H9 (cell line): ENCODE data around the gene CD300C. TPM values are rescaled to one million over a fixed set of nuclear protein-coding genes. Genes with fewer than 3 reads are reported as not detected.

ENCODE experiments used
- DNase-seq: peaks from one replicate; pipeline ENCODE4 v3.0.0-alpha.2; 2017
- H2AFZ ChIP-seq: one replicate; pipeline ENCODE4 v1.6.1; 2013; ENCODE audit warnings: mild to moderate bottlenecking, low read length, control low read depth, moderate library complexity
- H2AK5ac ChIP-seq: 2 replicates; pipeline ENCODE4 v1.6.1; 2013; ENCODE audit warnings: low read length, control low read depth, mixed read lengths; ENCODE audit not compliant: insufficient read length
- H2BK120ac ChIP-seq: one replicate; pipeline ENCODE4 v1.6.1; 2013; ENCODE audit warnings: low read depth, mild to moderate bottlenecking, low read length, control low read depth, inconsistent platforms; ENCODE audit not compliant: poor library complexity, severe bottlenecking
- H2BK12ac ChIP-seq: 2 replicates; pipeline ENCODE4 v1.6.1; 2013; ENCODE audit warnings: low read length, control low read depth, mixed read lengths, low read depth; ENCODE audit not compliant: insufficient read length
- H2BK15ac ChIP-seq: 2 replicates; pipeline ENCODE4 v1.6.1; 2013; ENCODE audit warnings: low read depth, low read length, control low read depth
- H2BK20ac ChIP-seq: one replicate; pipeline ENCODE4 v1.6.1; 2013; ENCODE audit warnings: low read depth, mild to moderate bottlenecking, low read length, control low read depth, inconsistent platforms; ENCODE audit not compliant: poor library complexity, severe bottlenecking
- H2BK5ac ChIP-seq: 2 replicates; pipeline ENCODE4 v1.6.1; 2013; ENCODE audit warnings: low read length, control low read depth, mixed read lengths; ENCODE audit not compliant: insufficient read length
- H3K14ac ChIP-seq: 2 replicates; pipeline ENCODE4 v1.6.1; 2013; ENCODE audit warnings: low read length, control low read depth; ENCODE audit not compliant: insufficient read depth
- H3K18ac ChIP-seq: 2 replicates; pipeline ENCODE4 v1.6.1; 2013; ENCODE audit warnings: low read depth, mild to moderate bottlenecking, mixed read lengths, low read length, control low read depth; ENCODE audit not compliant: insufficient read length
- H3K23ac ChIP-seq: 2 replicates; pipeline ENCODE4 v1.6.1; 2013; ENCODE audit warnings: low read length, control low read depth, mixed read lengths, low read depth; ENCODE audit not compliant: insufficient read length
- H3K23me2 ChIP-seq: 2 replicates; pipeline ENCODE4 v1.6.1; 2013; ENCODE audit warnings: low read depth, mild to moderate bottlenecking, mixed read lengths, low read length, control low read depth; ENCODE audit not compliant: insufficient read length, poor library complexity, severe bottlenecking
- H3K27ac ChIP-seq: 2 replicates; pipeline ENCODE4 v1.5.1; 2013; ENCODE audit warnings: low read length, control low read depth, mixed read lengths, low read depth; ENCODE audit not compliant: insufficient read length
- H3K27me3 ChIP-seq: 2 replicates; pipeline ENCODE4 v1.6.1; 2013; ENCODE audit warnings: low read length, control low read depth, inconsistent platforms; ENCODE audit not compliant: insufficient read depth
- H3K4ac ChIP-seq: 2 replicates; pipeline ENCODE4 v1.6.1; 2013; ENCODE audit warnings: low read depth, mild to moderate bottlenecking, control low read depth, inconsistent platforms, low read length, moderate library complexity
- H3K4me1 ChIP-seq: 2 replicates; pipeline ENCODE4 v1.6.1; 2013; ENCODE audit warnings: low read length, control low read depth, inconsistent platforms; ENCODE audit not compliant: insufficient read depth
- H3K4me2 ChIP-seq: 2 replicates; pipeline ENCODE4 v1.6.1; 2013; ENCODE audit warnings: low read length, control low read depth, mixed read lengths; ENCODE audit not compliant: insufficient read length, insufficient read depth
- H3K56ac ChIP-seq: 2 replicates; pipeline ENCODE4 v1.6.1; 2013; ENCODE audit warnings: low read depth, mild to moderate bottlenecking, mixed read lengths, low read length, control low read depth; ENCODE audit not compliant: insufficient read length
- H3K79me1 ChIP-seq: 2 replicates; pipeline ENCODE4 v1.6.1; 2013; ENCODE audit warnings: low read depth, mild to moderate bottlenecking, moderate library complexity, low read length, control low read depth, inconsistent platforms; ENCODE audit not compliant: insufficient read depth, poor library complexity, severe bottlenecking
- H3K79me2 ChIP-seq: 2 replicates; pipeline ENCODE4 v1.6.1; 2013; ENCODE audit warnings: low read length, control low read depth, inconsistent platforms; ENCODE audit not compliant: insufficient read depth
- H3K9ac ChIP-seq: 2 replicates; pipeline ENCODE4 v1.6.1; 2013; ENCODE audit warnings: low read length, control low read depth, mixed read lengths; ENCODE audit not compliant: insufficient read length; ENCODE audit errors: extremely low read depth
- H3K9me3 ChIP-seq: one replicate; pipeline ENCODE4 v1.6.1; 2013; ENCODE audit warnings: low read depth, low read length, inconsistent platforms; ENCODE audit not compliant: control insufficient read depth
- H3T11ph ChIP-seq: one replicate; pipeline ENCODE4 v1.6.1; 2013; ENCODE audit warnings: mild to moderate bottlenecking, low read length, control low read depth, inconsistent platforms
- H4K20me1 ChIP-seq: one replicate; pipeline ENCODE4 v1.6.1; 2013; ENCODE audit not compliant: control insufficient read depth, insufficient read length, insufficient read depth
- H4K5ac ChIP-seq: 2 replicates; pipeline ENCODE4 v1.6.1; 2013; ENCODE audit warnings: low read depth, mild to moderate bottlenecking, mixed read lengths, low read length, control low read depth; ENCODE audit not compliant: insufficient read length
- H4K8ac ChIP-seq: replicated peaks from 2 replicates; pipeline ENCODE4 v1.6.1; 2013; ENCODE audit warnings: low read length, control low read depth, mixed read lengths, low read depth; ENCODE audit not compliant: insufficient read length
- H4K91ac ChIP-seq: 2 replicates; pipeline ENCODE4 v1.6.1; 2013; ENCODE audit warnings: low read depth, mild to moderate bottlenecking, moderate library complexity, mixed read lengths, low read length, control low read depth; ENCODE audit not compliant: insufficient read length
- H3K27ac Mint-ChIP-seq, 3 experiments: 2 replicates in 2 of 3; 3 replicates in 1 of 3; pipeline ENCODE4 v1.8.0; 2020 to 2021; ENCODE audit warnings: mixed read lengths in 3 of 3, mild to moderate bottlenecking in 1 of 3, moderate library complexity in 1 of 3
- H3K27me3 Mint-ChIP-seq: 2 replicates; pipeline ENCODE4 v1.8.0; 2021; ENCODE audit warnings: low read depth, mild to moderate bottlenecking, moderate library complexity, mixed read lengths
- H3K36me3 Mint-ChIP-seq, 3 experiments: 2 replicates in 2 of 3; 3 replicates in 1 of 3; pipeline ENCODE4 v1.8.0; 2020 to 2021; ENCODE audit warnings: low read depth in 3 of 3, mixed read lengths in 3 of 3; ENCODE audit not compliant: insufficient read depth in 1 of 3
- H3K4me1 Mint-ChIP-seq, 2 experiments: 2 replicates each; pipeline ENCODE4 v1.8.0; 2020; ENCODE audit warnings: mixed read lengths in 2 of 2
- H3K4me3 Mint-ChIP-seq, 2 experiments: 2 replicates in 1 of 2; 3 replicates in 1 of 2; pipeline ENCODE4 v1.8.0; 2020 to 2021; ENCODE audit warnings: mild to moderate bottlenecking in 2 of 2, mixed read lengths in 2 of 2, moderate library complexity in 1 of 2
- H3K9me3 Mint-ChIP-seq, 2 experiments: 2 replicates in 1 of 2; 3 replicates in 1 of 2; pipeline ENCODE4 v1.8.0; 2020; ENCODE audit warnings: mild to moderate bottlenecking in 2 of 2, mixed read lengths in 2 of 2, moderate library complexity in 1 of 2
- WGBS: extraction: QIAGEN DNeasy Blood & Tissue Kit; methylation state at CpG from one replicate; pipeline ENCODE4 v1.1.7; 2013; ENCODE audit warnings: missing lambda C conversion rate, low lambda C conversion rate, mixed read lengths; ENCODE audit not compliant: insufficient read length; ENCODE audit errors: extremely low coverage; 5-methylcytosine and 5-hydroxymethylcytosine counted together
- total RNA-seq: library from RNA; stranded (reverse); gene quantifications from 2 replicates; pipeline ENCODE4 v1.2.1, GENCODE V29; 2021
- TF ChIP-seq, protein P1 (sequence below): fragments of 200-600 bp; sonication (generic); conservative IDR thresholded peaks from 3 replicates; pipeline ENCODE4 v1.8.0; 2021; ENCODE audit warnings: antibody characterized with exemption, mild to moderate bottlenecking

Gene CD300C
- total RNA-seq, 1 experiment from 2014 or later, result not detected

DNA sequence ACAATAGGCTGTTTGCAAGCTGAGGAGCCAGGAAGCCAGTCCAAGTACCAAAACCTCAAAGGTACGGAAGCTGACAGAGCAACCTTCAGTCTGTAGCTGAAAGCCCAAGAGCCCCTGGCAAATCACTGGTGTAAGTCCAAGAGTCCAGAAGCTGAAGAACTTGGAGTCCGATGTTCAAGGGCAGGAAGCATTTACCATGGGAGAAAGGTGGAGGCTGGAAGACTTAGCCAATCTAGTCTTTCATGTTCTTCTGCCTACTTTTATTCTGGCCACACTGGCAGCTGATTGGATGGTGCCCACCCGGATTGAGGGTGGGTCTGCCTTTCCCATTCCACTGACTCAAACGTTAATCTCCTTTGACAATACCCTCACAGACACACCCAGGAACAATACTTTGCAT lies 30.0 kb downstream of the CD300C start:
- no peak overlapping the region for H3K56ac ChIP-seq
- H3K23ac ChIP-seq, result no peak overlapping the region
- H2BK5ac ChIP-seq, result no peak overlapping the region
- 0 out of 2 replicates have a peak, but pooled peaks cover 1% of the 10 kb centered on the region for H3K27me3 ChIP-seq
- H2BK15ac ChIP-seq, result no peak overlapping the region
- H3K4ac ChIP-seq, result no peak overlapping the region
- H3K23me2 ChIP-seq, result no peaks in the 10 kb centered on the region
- no peak overlapping the region for H4K5ac ChIP-seq
- H3K4me1 Mint-ChIP-seq, result no peaks in the 10 kb centered on the region
- H3K36me3 Mint-ChIP-seq, result peaks cover 11 to 12% (median 12%) of the 10 kb centered on the region in 3 experiments
- no peak overlapping the region for H2AFZ ChIP-seq
- H3K14ac ChIP-seq, result no peak overlapping the region
- H3K9me3 Mint-ChIP-seq, result peaks cover 26 to 37% of the 10 kb centered on the region in 2 experiments
- H3K79me2 ChIP-seq, result no peaks in the 10 kb centered on the region
- no peak overlapping the region for H3K27ac ChIP-seq
- no peak overlapping the region for H3K18ac ChIP-seq
- no peak overlapping the region for H4K8ac ChIP-seq
- H3T11ph ChIP-seq, result no peak overlapping the region
- no peaks in the 10 kb centered on the region for H3K79me1 ChIP-seq
- no peak overlapping the region for H2BK120ac ChIP-seq
- H3K4me1 ChIP-seq, result no peaks in the 10 kb centered on the region
- H2BK12ac ChIP-seq, result no peak overlapping the region
- WGBS, result no CpG with 5 or more reads among the region's 4 CpGs
- H3K27me3 Mint-ChIP-seq, result peaks cover 65% of the 10 kb centered on the region
- TF ChIP-seq, protein P1, sequence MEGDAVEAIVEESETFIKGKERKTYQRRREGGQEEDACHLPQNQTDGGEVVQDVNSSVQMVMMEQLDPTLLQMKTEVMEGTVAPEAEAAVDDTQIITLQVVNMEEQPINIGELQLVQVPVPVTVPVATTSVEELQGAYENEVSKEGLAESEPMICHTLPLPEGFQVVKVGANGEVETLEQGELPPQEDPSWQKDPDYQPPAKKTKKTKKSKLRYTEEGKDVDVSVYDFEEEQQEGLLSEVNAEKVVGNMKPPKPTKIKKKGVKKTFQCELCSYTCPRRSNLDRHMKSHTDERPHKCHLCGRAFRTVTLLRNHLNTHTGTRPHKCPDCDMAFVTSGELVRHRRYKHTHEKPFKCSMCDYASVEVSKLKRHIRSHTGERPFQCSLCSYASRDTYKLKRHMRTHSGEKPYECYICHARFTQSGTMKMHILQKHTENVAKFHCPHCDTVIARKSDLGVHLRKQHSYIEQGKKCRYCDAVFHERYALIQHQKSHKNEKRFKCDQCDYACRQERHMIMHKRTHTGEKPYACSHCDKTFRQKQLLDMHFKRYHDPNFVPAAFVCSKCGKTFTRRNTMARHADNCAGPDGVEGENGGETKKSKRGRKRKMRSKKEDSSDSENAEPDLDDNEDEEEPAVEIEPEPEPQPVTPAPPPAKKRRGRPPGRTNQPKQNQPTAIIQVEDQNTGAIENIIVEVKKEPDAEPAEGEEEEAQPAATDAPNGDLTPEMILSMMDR, result no peak
- no peak overlapping the region for H3K9ac ChIP-seq
- no peak overlapping the region for H3K27ac Mint-ChIP-seq
- H4K91ac ChIP-seq, result no peak overlapping the region
- no peak overlapping the region for H3K4me3 Mint-ChIP-seq
- H2AK5ac ChIP-seq, result no peak overlapping the region
- H4K20me1 ChIP-seq, result no peaks in the 10 kb centered on the region
- H3K9me3 ChIP-seq, result peaks cover 8% of the 10 kb centered on the region
- no peak for DNase-seq
- H2BK20ac ChIP-seq, result no peak overlapping the region
- H3K4me2 ChIP-seq, result no peak overlapping the region
